Eye (tissue), 1 donor: ENCODE results near the gene LILRB3.
"Not testable (repeated sequence)": the region's sequence is repeated elsewhere in the genome, so short reads cannot be mapped to it uniquely, and the experiment has no call there.

Experiments
- DNase-seq: peaks from one replicate; pipeline ENCODE4 v3.0.0-alpha.2; 2015

Gene LILRB3

GRCh38 chr19:54222474-54223276 is at the start of gene LILRB3:
Gene LILRB3, minus strand, starts transcription at chr19:54223007. Its CDS starts 31 bp downstream, at chr19:54222976.
- DNase-seq = not testable (repeated sequence)

GRCh38 chr19:54272181-54272580 is 49.4 kb upstream of the LILRB3 start:
- DNase-seq = not testable (repeated sequence)

GRCh38 chr19:54271587-54271986 is 48.8 kb upstream of the LILRB3 start:
- not testable (repeated sequence) for DNase-seq

GRCh38 chr19:54271106-54271505 is 48.3 kb upstream of the LILRB3 start:
- DNase-seq = no peak

GRCh38 chr19:54268936-54269335 is 46.1 kb upstream of the LILRB3 start:
- no peak for DNase-seq

GRCh38 chr19:54266133-54266532 is 43.3 kb upstream of the LILRB3 start:
- DNase-seq = peak; percentile 90

- DNase-seq = no peak
Measured at GRCh38 chr19:54262470-54262869, 39.7 kb upstream of the LILRB3 start.

- no peak for DNase-seq
Measured at GRCh38 chr19:54262066-54262465, 39.3 kb upstream of the LILRB3 start.

GRCh38 chr19:54257116-54257480 is 34.3 kb upstream of the LILRB3 start, which contains the start of gene LILRB5:
Gene LILRB5, minus strand, starts transcription at chr19:54257273. Its CDS starts 80 bp downstream, at chr19:54257193.
- DNase-seq = no peak

- no peak for DNase-seq
Measured at GRCh38 chr19:54256250-54257115, 33.7 kb upstream of the LILRB3 start.

GRCh38 chr19:54255105-54255775 is 32.4 kb upstream of the LILRB3 start:
- no peak for DNase-seq

- no peak for DNase-seq
Measured at GRCh38 chr19:54254195-54254906, 31.5 kb upstream of the LILRB3 start.

GRCh38 chr19:54253331-54254194 is 30.8 kb upstream of the LILRB3 start:
- DNase-seq = no peak

- DNase-seq = no peak
Measured at GRCh38 chr19:54252845-54253244, 30.0 kb upstream of the LILRB3 start.

- no peak for DNase-seq
Measured at GRCh38 chr19:54252243-54252642, 29.4 kb upstream of the LILRB3 start.

GRCh38 chr19:54248016-54248601 is 25.3 kb upstream of the LILRB3 start:
- no peak for DNase-seq

- DNase-seq = no peak
Measured at GRCh38 chr19:54247106-54247930, 24.5 kb upstream of the LILRB3 start.

- no peak for DNase-seq
Measured at GRCh38 chr19:54245936-54246335, 23.1 kb upstream of the LILRB3 start.

- not testable (repeated sequence) for DNase-seq
Measured at GRCh38 chr19:54243809-54244208, 21.0 kb upstream of the LILRB3 start.

GRCh38 chr19:54242646-54243045 is 19.8 kb upstream of the LILRB3 start, which contains the start of gene LILRA6:
Gene LILRA6, minus strand, starts transcription at chr19:54242790.
- DNase-seq = not testable (repeated sequence)
